ENCODE measurements around the gene EDRF1.
"Not testable (repeated sequence)": the region's sequence is repeated elsewhere in the genome, so short reads cannot be mapped to it uniquely, and the experiment has no call there.

DNA sequence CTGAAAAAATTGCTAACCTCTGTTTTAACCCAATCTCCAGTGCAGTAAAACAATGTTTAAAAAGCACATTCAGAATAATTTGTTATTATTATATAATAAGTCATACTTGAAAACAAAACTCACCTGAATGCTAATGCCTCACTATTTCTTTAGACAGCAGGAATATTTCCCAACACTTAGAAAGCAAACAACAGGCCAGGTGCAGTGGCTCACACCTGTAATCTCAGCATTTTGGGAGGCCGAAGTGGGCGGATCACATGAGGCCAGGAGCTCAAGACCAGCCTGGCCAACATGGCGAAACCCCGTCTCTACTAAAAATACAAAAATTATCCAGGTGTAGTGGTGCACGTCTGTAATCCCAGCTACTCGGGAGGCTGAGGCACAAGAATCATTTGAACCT lies 22.6 kb upstream of the EDRF1 start:
- not testable (repeated sequence) for TF ChIP-seq EZH2phosphoT487 (IDR thresholded peaks at IDR 0.05; ENCODE audit: borderline replicate concordance, low read depth, low read length)
- TF ChIP-seq, protein P1, sequence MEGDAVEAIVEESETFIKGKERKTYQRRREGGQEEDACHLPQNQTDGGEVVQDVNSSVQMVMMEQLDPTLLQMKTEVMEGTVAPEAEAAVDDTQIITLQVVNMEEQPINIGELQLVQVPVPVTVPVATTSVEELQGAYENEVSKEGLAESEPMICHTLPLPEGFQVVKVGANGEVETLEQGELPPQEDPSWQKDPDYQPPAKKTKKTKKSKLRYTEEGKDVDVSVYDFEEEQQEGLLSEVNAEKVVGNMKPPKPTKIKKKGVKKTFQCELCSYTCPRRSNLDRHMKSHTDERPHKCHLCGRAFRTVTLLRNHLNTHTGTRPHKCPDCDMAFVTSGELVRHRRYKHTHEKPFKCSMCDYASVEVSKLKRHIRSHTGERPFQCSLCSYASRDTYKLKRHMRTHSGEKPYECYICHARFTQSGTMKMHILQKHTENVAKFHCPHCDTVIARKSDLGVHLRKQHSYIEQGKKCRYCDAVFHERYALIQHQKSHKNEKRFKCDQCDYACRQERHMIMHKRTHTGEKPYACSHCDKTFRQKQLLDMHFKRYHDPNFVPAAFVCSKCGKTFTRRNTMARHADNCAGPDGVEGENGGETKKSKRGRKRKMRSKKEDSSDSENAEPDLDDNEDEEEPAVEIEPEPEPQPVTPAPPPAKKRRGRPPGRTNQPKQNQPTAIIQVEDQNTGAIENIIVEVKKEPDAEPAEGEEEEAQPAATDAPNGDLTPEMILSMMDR (conservative IDR thresholded peaks at IDR 0.05; ENCODE audit: low read length) = not testable (repeated sequence)
